Measurements from ENCODE around the gene CCDC80.

DNA sequence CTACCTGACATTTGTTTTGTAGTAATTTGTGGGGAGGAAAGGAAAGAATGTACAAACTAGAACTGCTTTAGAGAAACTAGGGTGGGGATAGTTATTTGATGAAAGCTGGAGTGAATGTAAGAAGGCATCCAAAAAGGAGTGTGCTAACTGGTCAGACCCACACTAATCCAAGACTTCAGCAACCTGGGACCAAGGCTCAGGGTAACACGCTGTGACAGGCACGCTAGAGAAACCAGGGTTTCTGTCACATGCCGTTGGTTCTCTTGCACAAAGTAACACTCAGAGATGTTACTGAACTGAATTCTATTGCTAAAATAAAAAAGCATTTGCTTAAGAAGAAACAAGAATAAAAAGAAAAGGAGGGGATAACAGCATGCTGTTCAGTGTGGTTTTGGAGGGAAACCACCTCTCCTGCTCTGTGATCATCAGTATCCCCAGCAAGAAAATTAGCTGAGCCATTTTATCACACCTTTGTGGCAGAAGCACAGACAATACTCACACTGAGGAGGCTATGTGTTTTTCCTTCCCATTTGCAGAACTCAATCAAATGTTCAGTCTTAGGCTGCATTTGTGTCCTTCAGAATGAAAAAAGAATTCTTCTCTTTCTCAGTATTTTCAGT, 2.8 kb upstream of the CCDC80 start:
- TF ChIP-seq CTCF (IDR thresholded peaks at IDR 0.05) (no peak), POLR2A (IDR thresholded peaks at IDR 0.05) (no peak)

All from Peyer's patch (tissue), 4 donors.